Ishikawa (cell line): ENCODE measurements around the gene GALNTL6.

Experiments
- CREB1 ChIP-seq: IDR thresholded peaks from 2 replicates; pipeline ENCODE4 v1.6.1; 2012; ENCODE audit warnings: low read depth
- EGR1 ChIP-seq: IDR thresholded peaks from 2 replicates; pipeline ENCODE4 v1.6.1; 2012
- EP300 ChIP-seq: IDR thresholded peaks from 2 replicates; pipeline ENCODE4 v1.6.1; 2012; ENCODE audit warnings: borderline replicate concordance
- RAD21 ChIP-seq: IDR thresholded peaks from 2 replicates; pipeline ENCODE4 v1.6.1; 2012; ENCODE audit warnings: low read depth
- REST ChIP-seq: IDR thresholded peaks from 2 replicates; pipeline ENCODE4 v1.6.1; 2012; ENCODE audit warnings: low read depth, mild to moderate bottlenecking
- TAF1 ChIP-seq: IDR thresholded peaks from 2 replicates; pipeline ENCODE4 v1.6.1; 2012; ENCODE audit warnings: low read depth, mild to moderate bottlenecking
- TCF12 ChIP-seq: IDR thresholded peaks from 2 replicates; pipeline ENCODE4 v1.6.1; 2012; ENCODE audit warnings: low read depth
- YY1 ChIP-seq: IDR thresholded peaks from 2 replicates; pipeline ENCODE4 v1.6.1; 2012; ENCODE audit warnings: low read depth
- TF ChIP-seq, protein P1 (sequence below): IDR thresholded peaks from 2 replicates; pipeline ENCODE4 v1.6.1; 2012
- TF ChIP-seq, protein P2 (sequence below): IDR thresholded peaks from 2 replicates; pipeline ENCODE4 v1.6.1; 2012

- TF ChIP-seq, protein P1, sequence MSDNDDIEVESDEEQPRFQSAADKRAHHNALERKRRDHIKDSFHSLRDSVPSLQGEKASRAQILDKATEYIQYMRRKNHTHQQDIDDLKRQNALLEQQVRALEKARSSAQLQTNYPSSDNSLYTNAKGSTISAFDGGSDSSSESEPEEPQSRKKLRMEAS = no peak
- TF ChIP-seq TAF1 = no peak
- no peak for TF ChIP-seq RAD21
- no peak for TF ChIP-seq TCF12
- no peak for TF ChIP-seq YY1
- no peak for TF ChIP-seq REST
- no peak for TF ChIP-seq EGR1
- no peak for TF ChIP-seq CREB1
- TF ChIP-seq, protein P2, sequence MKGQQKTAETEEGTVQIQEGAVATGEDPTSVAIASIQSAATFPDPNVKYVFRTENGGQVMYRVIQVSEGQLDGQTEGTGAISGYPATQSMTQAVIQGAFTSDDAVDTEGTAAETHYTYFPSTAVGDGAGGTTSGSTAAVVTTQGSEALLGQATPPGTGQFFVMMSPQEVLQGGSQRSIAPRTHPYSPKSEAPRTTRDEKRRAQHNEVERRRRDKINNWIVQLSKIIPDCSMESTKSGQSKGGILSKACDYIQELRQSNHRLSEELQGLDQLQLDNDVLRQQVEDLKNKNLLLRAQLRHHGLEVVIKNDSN = no peak
- no peak for TF ChIP-seq EP300
Measured at GRCh38 chr4:173041482-173041881, 1228.3 kb downstream of the GALNTL6 start.
